Rectal smooth muscle tissue (tissue), 1 donor: ENCODE results near the gene PHKA2.

Experiments used
- H3K27ac ChIP-seq: one replicate; pipeline ENCODE4 v1.7.0; 2013; ENCODE audit warnings: low read depth, low read length, inconsistent platforms
- H3K27me3 ChIP-seq: one replicate; pipeline ENCODE4 v1.7.0; 2013; ENCODE audit warnings: low read length; ENCODE audit not compliant: control insufficient read depth, insufficient read depth
- H3K36me3 ChIP-seq: one replicate; pipeline ENCODE4 v1.7.0; 2013; ENCODE audit warnings: low read length; ENCODE audit not compliant: control insufficient read depth, insufficient read depth
- H3K4me1 ChIP-seq: one replicate; pipeline ENCODE4 v1.7.0; 2013; ENCODE audit warnings: low read length; ENCODE audit not compliant: control insufficient read depth, insufficient read depth
- H3K4me3 ChIP-seq: one replicate; pipeline ENCODE4 v1.7.0; 2013; ENCODE audit warnings: low read length
- H3K9ac ChIP-seq: one replicate; pipeline ENCODE4 v1.7.0; 2013; ENCODE audit warnings: low read length

Gene PHKA2

GRCh38 chrX:18883961-18884765, 99.8 kb downstream of the PHKA2 start:
- H3K27me3 ChIP-seq: no peaks in the 10 kb centered on the region
- no peak overlapping the region for H3K9ac ChIP-seq
- no peaks in the 10 kb centered on the region for H3K36me3 ChIP-seq
- no peak overlapping the region for H3K27ac ChIP-seq
- no peaks in the 10 kb centered on the region for H3K4me1 ChIP-seq
- H3K4me3 ChIP-seq: no peak overlapping the region

- H3K9ac ChIP-seq: no peak overlapping the region
- H3K36me3 ChIP-seq: no peaks in the 10 kb centered on the region
- H3K27me3 ChIP-seq: no peaks in the 10 kb centered on the region
- H3K4me1 ChIP-seq: no peaks in the 10 kb centered on the region
- H3K27ac ChIP-seq: no peak overlapping the region
- no peak overlapping the region for H3K4me3 ChIP-seq
These were observed 100.5 kb downstream of the PHKA2 start for GRCh38 chrX:18883234-18883960.

DNA sequence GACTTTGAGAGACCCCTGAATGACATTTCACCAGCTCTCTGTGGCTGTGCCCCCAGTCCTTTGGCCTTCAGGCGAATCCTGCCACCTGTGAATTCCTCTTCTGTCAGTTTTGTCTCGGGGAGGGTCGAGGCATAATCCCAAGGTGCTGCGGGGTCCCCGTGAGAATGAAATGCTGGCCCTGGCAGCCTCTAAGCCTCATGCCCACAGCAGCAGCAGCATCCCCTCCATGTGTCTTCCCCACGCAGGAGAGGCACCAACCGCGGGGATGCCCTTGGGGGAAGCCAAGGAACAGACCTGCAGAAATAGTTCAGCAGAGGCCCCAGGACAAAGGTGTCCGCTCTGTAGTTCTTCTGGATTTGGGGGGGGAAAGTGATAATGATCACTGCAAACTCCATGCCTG, 104.8 kb downstream of the PHKA2 start:
- Histone ChIP-seq H3K27me3 (no peaks in the 10 kb centered on the region), H3K4me1 (no peaks in the 10 kb centered on the region), H3K27ac (no peak overlapping the region)

GRCh38 chrX:18877469-18877868, 106.4 kb downstream of the PHKA2 start:
- H3K36me3 ChIP-seq: no peaks in the 10 kb centered on the region
- peaks cover 7% of the 10 kb centered on the region for H3K4me1 ChIP-seq
- no peaks in the 10 kb centered on the region for H3K27me3 ChIP-seq
- no peak overlapping the region for H3K4me3 ChIP-seq
- no peak overlapping the region for H3K27ac ChIP-seq
- H3K9ac ChIP-seq: no peak overlapping the region

More for the DNA sequence above, 104.8 kb downstream of the PHKA2 start:
- no peak overlapping the region for H3K9ac ChIP-seq
- no peaks in the 10 kb centered on the region for H3K36me3 ChIP-seq
- no peak overlapping the region for H3K4me3 ChIP-seq

DNA sequence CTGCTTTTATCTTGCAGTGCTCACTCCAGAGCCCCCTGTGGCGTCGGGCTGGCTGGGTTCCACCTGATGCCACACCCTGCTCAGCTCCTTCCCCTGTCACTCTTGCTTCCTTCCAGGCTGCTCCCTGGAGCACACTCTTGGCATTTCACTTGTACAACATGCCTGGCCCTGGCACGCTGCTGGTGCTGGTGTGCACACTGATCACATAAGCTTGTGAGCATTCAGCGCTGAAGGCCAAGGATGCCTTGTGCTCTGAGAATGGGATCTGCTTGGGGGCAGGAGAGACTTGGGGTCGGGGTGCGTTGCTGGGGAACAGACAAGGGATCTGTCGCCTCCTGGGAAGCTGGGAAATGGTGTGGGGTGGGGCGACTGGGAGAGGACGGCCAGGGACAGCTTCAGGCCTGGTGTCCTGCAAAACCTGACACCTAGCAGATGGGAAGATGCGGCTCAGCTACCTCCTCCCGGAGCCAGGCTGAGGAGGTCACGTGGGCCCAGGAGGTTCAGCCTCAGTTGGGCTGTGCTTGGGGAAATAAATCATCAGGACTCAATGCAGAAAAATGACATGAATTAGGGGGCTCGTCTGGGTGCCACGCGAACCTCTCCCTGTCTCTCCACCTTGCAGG, 108.5 kb downstream of the PHKA2 start:
- no peak overlapping the region for H3K9ac ChIP-seq
- H3K4me1 ChIP-seq: peaks cover 13% of the 10 kb centered on the region

DNA sequence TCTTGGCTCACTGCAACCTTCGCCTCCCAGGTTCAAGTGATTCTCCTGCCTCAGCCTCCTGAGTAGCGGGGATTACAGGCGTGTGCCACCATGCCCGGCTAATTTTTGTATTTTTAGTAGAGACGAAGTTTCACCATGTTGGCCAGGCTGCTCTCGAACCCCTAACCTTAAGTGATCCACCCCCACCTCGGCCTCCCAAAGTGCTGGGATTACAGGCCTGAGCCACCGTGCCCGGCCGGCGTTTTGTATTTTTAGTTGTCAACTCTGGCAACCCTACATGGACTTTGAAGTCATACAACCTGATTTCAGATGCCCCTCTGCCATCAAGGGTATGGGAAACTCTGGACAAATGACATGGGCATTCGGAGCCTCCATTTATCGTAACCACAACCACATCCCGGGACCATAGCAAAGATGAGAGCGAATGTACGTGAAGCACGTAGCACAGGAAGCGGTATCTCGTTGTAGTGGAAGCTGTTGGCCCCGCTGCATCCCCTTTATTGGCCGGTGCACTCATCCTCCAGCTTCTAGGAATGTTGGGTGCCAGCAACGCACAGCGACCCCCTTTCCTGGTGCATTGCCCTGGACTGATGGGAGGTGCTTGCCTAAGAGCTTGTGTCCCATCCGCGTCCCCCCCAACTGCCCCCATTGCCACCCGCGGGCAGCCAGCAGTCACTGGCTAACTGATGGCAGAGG, 109.2 kb downstream of the PHKA2 start:
- no peak overlapping the region for H3K27ac ChIP-seq
- H3K36me3 ChIP-seq: no peaks in the 10 kb centered on the region
- no peaks in the 10 kb centered on the region for H3K27me3 ChIP-seq
- peaks cover 13% of the 10 kb centered on the region for H3K4me1 ChIP-seq
- no peak overlapping the region for H3K9ac ChIP-seq
- no peak overlapping the region for H3K4me3 ChIP-seq

More for the DNA sequence above, 108.5 kb downstream of the PHKA2 start:
- H3K4me3 ChIP-seq: no peak overlapping the region
- no peak overlapping the region for H3K27ac ChIP-seq
- H3K27me3 ChIP-seq: no peaks in the 10 kb centered on the region
- H3K36me3 ChIP-seq: no peaks in the 10 kb centered on the region

DNA sequence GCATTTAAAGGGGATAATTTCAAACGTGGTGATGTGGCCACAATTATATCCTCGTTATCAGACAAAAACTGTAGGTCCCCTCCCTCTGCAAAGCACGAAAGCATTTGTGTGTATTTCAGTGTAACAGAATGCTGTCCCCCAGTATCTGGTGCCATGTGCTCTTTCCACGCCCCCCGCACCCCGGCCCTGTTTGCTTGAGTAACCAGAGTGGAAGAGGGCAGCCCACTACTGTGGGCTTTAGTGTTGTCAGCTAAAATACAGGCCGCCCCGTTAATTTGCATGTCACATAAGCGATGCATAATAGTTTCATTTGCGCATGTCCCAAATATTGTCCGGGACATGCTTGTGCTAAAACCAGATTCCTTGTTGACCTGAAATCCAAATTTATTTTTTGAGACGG, 110.1 kb downstream of the PHKA2 start:
- peaks cover 13% of the 10 kb centered on the region for H3K4me1 ChIP-seq
- no peaks in the 10 kb centered on the region for H3K27me3 ChIP-seq
- H3K4me3 ChIP-seq: no peak overlapping the region
- H3K9ac ChIP-seq: no peak overlapping the region
- H3K36me3 ChIP-seq: no peaks in the 10 kb centered on the region
- no peak overlapping the region for H3K27ac ChIP-seq

- H3K9ac ChIP-seq: no peak overlapping the region
- peak overlapping the region; percentile 21 for H3K4me3 ChIP-seq
- peak overlapping the region; percentile 56 for H3K27ac ChIP-seq
- H3K4me1 ChIP-seq: peaks cover 13% of the 10 kb centered on the region
- H3K27me3 ChIP-seq: no peaks in the 10 kb centered on the region
- no peaks in the 10 kb centered on the region for H3K36me3 ChIP-seq
These were observed 110.6 kb downstream of the PHKA2 start for GRCh38 chrX:18873189-18873791.

DNA sequence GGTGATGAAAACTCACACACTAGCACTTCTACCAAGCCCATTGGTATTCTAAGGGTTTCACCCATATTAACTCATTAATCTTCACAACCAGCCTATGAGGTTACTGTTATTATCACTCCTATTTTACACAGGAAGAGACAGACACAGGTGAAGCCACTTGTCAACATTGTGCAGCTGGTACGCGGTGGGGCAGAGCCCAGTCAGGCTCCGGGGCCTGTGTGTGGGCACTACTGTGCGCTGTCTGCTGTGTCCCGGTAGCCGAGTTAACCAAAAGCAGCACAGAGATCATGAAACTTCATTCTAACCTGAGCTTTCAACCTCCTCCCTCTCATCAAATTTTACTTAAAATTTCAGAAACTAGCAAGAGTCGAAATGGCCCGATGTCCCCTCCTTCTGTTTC, 111.3 kb downstream of the PHKA2 start:
- Histone ChIP-seq H3K9ac (no peak overlapping the region), H3K27me3 (no peaks in the 10 kb centered on the region), H3K36me3 (no peaks in the 10 kb centered on the region), H3K4me1 (peaks cover 13% of the 10 kb centered on the region), H3K4me3 (no peak overlapping the region), H3K27ac (peak overlapping the region; percentile 56)

DNA sequence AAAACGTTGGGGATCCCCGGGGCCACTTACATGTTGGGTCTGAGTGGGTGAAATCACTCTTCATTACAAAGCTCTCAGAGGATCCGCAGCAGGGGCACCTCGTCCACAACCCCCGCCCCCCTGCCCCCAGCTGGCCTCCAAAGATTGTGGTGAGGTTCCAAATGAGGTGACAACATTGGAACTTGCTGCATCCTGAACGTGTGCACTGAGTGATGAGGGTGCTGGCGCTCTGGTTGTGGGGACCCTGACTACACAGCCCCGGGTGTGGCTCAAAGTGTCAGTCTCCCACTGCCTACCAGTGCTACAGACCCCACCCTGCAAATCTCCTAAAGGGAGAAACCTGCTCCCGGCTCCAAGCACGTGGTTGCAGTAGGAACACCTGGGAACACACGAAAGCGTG, 111.9 kb downstream of the PHKA2 start:
- no peak overlapping the region for H3K9ac ChIP-seq
- H3K27ac ChIP-seq: no peak overlapping the region
- no peak overlapping the region for H3K4me3 ChIP-seq
- no peaks in the 10 kb centered on the region for H3K27me3 ChIP-seq
- no peaks in the 10 kb centered on the region for H3K36me3 ChIP-seq
- peaks cover 13% of the 10 kb centered on the region for H3K4me1 ChIP-seq

- H3K36me3 ChIP-seq: no peaks in the 10 kb centered on the region
- H3K4me3 ChIP-seq: no peak overlapping the region
- peaks cover 13% of the 10 kb centered on the region for H3K4me1 ChIP-seq
- H3K27ac ChIP-seq: no peak overlapping the region
- no peak overlapping the region for H3K9ac ChIP-seq
- no peaks in the 10 kb centered on the region for H3K27me3 ChIP-seq
These were observed 112.6 kb downstream of the PHKA2 start for GRCh38 chrX:18871161-18871890.
